Liver (tissue), 9 donors: ENCODE data around the gene ACTN1. TPM values are rescaled to one million over a fixed set of nuclear protein-coding genes. Genes with fewer than 3 reads are reported as not detected.
A peak's percentile ranks its signal among the peaks of the same experiment; 100 is the strongest.

Experiments used
- DNase-seq: peaks from one replicate; pipeline ENCODE4 v3.0.0-alpha.2; 2017; ENCODE audit warnings: low spot score
- H3K27ac ChIP-seq, 2 donors: one replicate each; pipeline ENCODE4 v1.7.0; 2013; ENCODE audit warnings: inconsistent platforms in 2 of 2, low read length in 2 of 2, control low read depth in 1 of 2, low read depth in 1 of 2, mild to moderate bottlenecking in 1 of 2
- H3K27me3 ChIP-seq, 4 donors: one replicate each; pipeline versions ENCODE4 v1.6.1 to v1.7.0; 2013; ENCODE audit warnings: low read length in 3 of 4, inconsistent platforms in 1 of 4, mild to moderate bottlenecking in 1 of 4, moderate library complexity in 1 of 4; ENCODE audit not compliant: control insufficient read depth in 4 of 4, insufficient read depth in 4 of 4
- H3K36me3 ChIP-seq, 4 donors: one replicate each; pipeline versions ENCODE4 v1.6.1 to v1.7.0; 2013; ENCODE audit warnings: low read length in 3 of 4, mild to moderate bottlenecking in 3 of 4, low read depth in 1 of 4, moderate library complexity in 1 of 4; ENCODE audit not compliant: control insufficient read depth in 4 of 4, insufficient read depth in 3 of 4
- H3K4me1 ChIP-seq, 4 donors: one replicate each; pipeline versions ENCODE4 v1.6.1 to v1.7.0; 2013; ENCODE audit warnings: low read length in 3 of 4, mild to moderate bottlenecking in 3 of 4, moderate library complexity in 1 of 4; ENCODE audit not compliant: control insufficient read depth in 4 of 4, insufficient read depth in 4 of 4
- H3K4me3 ChIP-seq, 3 donors: one replicate each; pipeline versions ENCODE4 v1.6.1 to v1.7.0; 2013; ENCODE audit warnings: low read length in 3 of 3, control low read depth in 1 of 3, low read depth in 1 of 3, mild to moderate bottlenecking in 1 of 3
- H3K9ac ChIP-seq, 2 donors: one replicate each; pipeline ENCODE4 v1.7.0; 2013; ENCODE audit warnings: low read length in 2 of 2, mild to moderate bottlenecking in 2 of 2, moderate library complexity in 2 of 2, control low read depth in 1 of 2, low read depth in 1 of 2
- H3K9me3 ChIP-seq, 4 donors: one replicate each; pipeline versions ENCODE4 v1.6.1 to v1.7.0; 2013; ENCODE audit warnings: low read length in 3 of 4; ENCODE audit not compliant: control insufficient read depth in 4 of 4
- EGR1 ChIP-seq, 2 donors: IDR thresholded peaks; 2 replicates each; pipeline ENCODE4 v1.6.1; 2016 to 2018; ENCODE audit warnings: antibody characterized with exemption in 2 of 2, low read depth in 2 of 2
- FOXA1 ChIP-seq: IDR thresholded peaks from 2 replicates; pipeline ENCODE4 v1.6.1; 2016; ENCODE audit warnings: antibody characterized with exemption
- FOXA2 ChIP-seq: IDR thresholded peaks from 2 replicates; pipeline ENCODE4 v1.6.1; 2016; ENCODE audit warnings: antibody characterized with exemption
- GABPA ChIP-seq, 2 donors: IDR thresholded peaks in 1 of 2; conservative IDR thresholded peaks in 1 of 2; 2 replicates each; pipeline ENCODE4 v1.6.1; 2016; ENCODE audit warnings: antibody characterized with exemption in 2 of 2, mild to moderate bottlenecking in 1 of 2, moderate library complexity in 1 of 2
- HNF4A ChIP-seq, 2 donors: conservative IDR thresholded peaks; 2 replicates each; pipeline ENCODE4 v1.6.1; 2016; ENCODE audit warnings: antibody characterized with exemption in 2 of 2, mild to moderate bottlenecking in 2 of 2
- HNF4G ChIP-seq: IDR thresholded peaks from 2 replicates; pipeline ENCODE4 v1.6.1; 2016; ENCODE audit warnings: antibody characterized with exemption
- JUND ChIP-seq, 2 donors: IDR thresholded peaks; 2 replicates each; pipeline ENCODE4 v1.6.1; 2016; ENCODE audit warnings: antibody characterized with exemption in 2 of 2
- NR2F2 ChIP-seq: IDR thresholded peaks from 2 replicates; pipeline ENCODE4 v1.6.1; 2016; ENCODE audit warnings: antibody characterized with exemption
- RAD21 ChIP-seq, 2 donors: IDR thresholded peaks; 2 replicates each; pipeline ENCODE4 v1.6.1; 2016; ENCODE audit warnings: antibody characterized with exemption in 2 of 2, mild to moderate bottlenecking in 2 of 2
- SP1 ChIP-seq: IDR thresholded peaks from 2 replicates; pipeline ENCODE4 v1.6.1; 2018; ENCODE audit warnings: antibody characterized with exemption, mild to moderate bottlenecking
- TAF1 ChIP-seq: conservative IDR thresholded peaks from 2 replicates; pipeline ENCODE4 v1.6.1; 2016; ENCODE audit warnings: antibody characterized with exemption, mild to moderate bottlenecking
- YY1 ChIP-seq: IDR thresholded peaks from 2 replicates; pipeline ENCODE4 v1.6.1; 2016; ENCODE audit warnings: antibody characterized with exemption, mild to moderate bottlenecking
- WGBS: extraction: QIAGEN DNeasy Blood & Tissue Kit; methylation state at CpG from one replicate; pipeline ENCODE4 v1.1.7; 2013; 5-methylcytosine and 5-hydroxymethylcytosine counted together
- polyA plus RNA-seq, 2 donors: library from polyadenylated mRNA; stranded (reverse) in 1 of 2; unstranded in 1 of 2; fragments of 200-250 nt in 1 of 2; fragments of >200 nt in 1 of 2; fragmentation: Nextera tagmentation in 1 of 2; extraction: Ambion mirVana in 1 of 2; gene quantifications; one replicate each; pipeline versions ENCODE4 v1.2.1 to v1.2.3, GENCODE V29; 2013 to 2015
- total RNA-seq, 2 donors: library from RNA; depleted of rRNA; stranded (reverse); fragments of >200 nt; gene quantifications; one replicate each; pipeline ENCODE4 v1.2.3, GENCODE V29; 2014
- TF ChIP-seq, protein P1 (sequence below): fragments of 150-350 bp; IDR thresholded peaks from 2 replicates; pipeline ENCODE4 v1.5.1; 2017; ENCODE audit warnings: improper control_type of control experiment, low read depth, low read length; ENCODE audit not compliant: missing input control
- TF ChIP-seq, protein P2 (sequence below): IDR thresholded peaks from 2 replicates; pipeline ENCODE4 v1.6.1; 2016; ENCODE audit warnings: antibody characterized with exemption, mild to moderate bottlenecking
- TF ChIP-seq, protein P3 (sequence below): IDR thresholded peaks from 2 replicates; pipeline ENCODE4 v1.6.1; 2016; ENCODE audit warnings: antibody characterized with exemption
- donor health status: healthy.
- donor health status: healthy.
- donor health status: healthy.
- donor health status: healthy.
- donor health status: healthy.

The ACTN1 gene
- total and polyA plus RNA-seq, 4 donors, result 36.2 to 100 (median 63.1) TPM

DNA sequence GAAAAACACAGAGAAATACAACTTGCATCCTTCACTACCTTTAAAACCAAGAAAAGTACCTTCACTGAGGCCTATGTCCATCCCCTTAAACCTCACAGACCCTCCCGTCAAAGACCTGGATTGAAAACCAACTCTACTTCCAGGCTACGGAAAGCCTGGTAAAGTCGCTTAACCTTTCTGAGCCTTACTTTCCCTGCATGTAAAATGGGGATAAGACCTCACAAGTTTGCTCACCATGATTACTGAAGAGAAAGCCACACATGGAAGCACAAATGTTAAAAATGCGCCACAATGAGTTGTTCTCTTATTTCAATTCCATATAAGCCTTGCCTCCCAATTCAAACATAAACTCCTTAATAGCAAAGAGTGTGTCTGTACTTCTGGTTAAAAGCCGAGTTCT, 8.4 kb downstream of the ACTN1 start:
- peaks cover 0 to 5% (median 3%) of the 10 kb centered on the region in 4 donors for H3K36me3 ChIP-seq
- H3K4me3 ChIP-seq, result no peak overlapping the region
- no peak for DNase-seq
- H3K27ac ChIP-seq, result peak overlapping the region in 1 of 2 donors; percentile 15
- peaks cover 21 to 53% (median 38%) of the 10 kb centered on the region in 4 donors for H3K4me1 ChIP-seq
- H3K27me3 ChIP-seq, result no peaks in the 10 kb centered on the region
- H3K9me3 ChIP-seq, result no peaks in the 10 kb centered on the region
- 93% methylated on average over 5 of the region's 5 CpGs for whole genome bisulfite sequencing
- TF ChIP-seq, protein P1, sequence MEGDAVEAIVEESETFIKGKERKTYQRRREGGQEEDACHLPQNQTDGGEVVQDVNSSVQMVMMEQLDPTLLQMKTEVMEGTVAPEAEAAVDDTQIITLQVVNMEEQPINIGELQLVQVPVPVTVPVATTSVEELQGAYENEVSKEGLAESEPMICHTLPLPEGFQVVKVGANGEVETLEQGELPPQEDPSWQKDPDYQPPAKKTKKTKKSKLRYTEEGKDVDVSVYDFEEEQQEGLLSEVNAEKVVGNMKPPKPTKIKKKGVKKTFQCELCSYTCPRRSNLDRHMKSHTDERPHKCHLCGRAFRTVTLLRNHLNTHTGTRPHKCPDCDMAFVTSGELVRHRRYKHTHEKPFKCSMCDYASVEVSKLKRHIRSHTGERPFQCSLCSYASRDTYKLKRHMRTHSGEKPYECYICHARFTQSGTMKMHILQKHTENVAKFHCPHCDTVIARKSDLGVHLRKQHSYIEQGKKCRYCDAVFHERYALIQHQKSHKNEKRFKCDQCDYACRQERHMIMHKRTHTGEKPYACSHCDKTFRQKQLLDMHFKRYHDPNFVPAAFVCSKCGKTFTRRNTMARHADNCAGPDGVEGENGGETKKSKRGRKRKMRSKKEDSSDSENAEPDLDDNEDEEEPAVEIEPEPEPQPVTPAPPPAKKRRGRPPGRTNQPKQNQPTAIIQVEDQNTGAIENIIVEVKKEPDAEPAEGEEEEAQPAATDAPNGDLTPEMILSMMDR, result no peak
- no peak for TF ChIP-seq YY1
- TF ChIP-seq NR2F2, result no peak
- no peak for TF ChIP-seq HNF4A (conservative IDR thresholded peaks at IDR 0.05)
- TF ChIP-seq, protein P2, sequence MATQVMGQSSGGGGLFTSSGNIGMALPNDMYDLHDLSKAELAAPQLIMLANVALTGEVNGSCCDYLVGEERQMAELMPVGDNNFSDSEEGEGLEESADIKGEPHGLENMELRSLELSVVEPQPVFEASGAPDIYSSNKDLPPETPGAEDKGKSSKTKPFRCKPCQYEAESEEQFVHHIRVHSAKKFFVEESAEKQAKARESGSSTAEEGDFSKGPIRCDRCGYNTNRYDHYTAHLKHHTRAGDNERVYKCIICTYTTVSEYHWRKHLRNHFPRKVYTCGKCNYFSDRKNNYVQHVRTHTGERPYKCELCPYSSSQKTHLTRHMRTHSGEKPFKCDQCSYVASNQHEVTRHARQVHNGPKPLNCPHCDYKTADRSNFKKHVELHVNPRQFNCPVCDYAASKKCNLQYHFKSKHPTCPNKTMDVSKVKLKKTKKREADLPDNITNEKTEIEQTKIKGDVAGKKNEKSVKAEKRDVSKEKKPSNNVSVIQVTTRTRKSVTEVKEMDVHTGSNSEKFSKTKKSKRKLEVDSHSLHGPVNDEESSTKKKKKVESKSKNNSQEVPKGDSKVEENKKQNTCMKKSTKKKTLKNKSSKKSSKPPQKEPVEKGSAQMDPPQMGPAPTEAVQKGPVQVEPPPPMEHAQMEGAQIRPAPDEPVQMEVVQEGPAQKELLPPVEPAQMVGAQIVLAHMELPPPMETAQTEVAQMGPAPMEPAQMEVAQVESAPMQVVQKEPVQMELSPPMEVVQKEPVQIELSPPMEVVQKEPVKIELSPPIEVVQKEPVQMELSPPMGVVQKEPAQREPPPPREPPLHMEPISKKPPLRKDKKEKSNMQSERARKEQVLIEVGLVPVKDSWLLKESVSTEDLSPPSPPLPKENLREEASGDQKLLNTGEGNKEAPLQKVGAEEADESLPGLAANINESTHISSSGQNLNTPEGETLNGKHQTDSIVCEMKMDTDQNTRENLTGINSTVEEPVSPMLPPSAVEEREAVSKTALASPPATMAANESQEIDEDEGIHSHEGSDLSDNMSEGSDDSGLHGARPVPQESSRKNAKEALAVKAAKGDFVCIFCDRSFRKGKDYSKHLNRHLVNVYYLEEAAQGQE, result no peak
- TF ChIP-seq, protein P3, sequence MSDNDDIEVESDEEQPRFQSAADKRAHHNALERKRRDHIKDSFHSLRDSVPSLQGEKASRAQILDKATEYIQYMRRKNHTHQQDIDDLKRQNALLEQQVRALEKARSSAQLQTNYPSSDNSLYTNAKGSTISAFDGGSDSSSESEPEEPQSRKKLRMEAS, result no peak
- no peak for TF ChIP-seq JUND (IDR thresholded peaks at IDR 0.05)
- no peak for TF ChIP-seq FOXA2
- TF ChIP-seq GABPA (IDR thresholded peaks at IDR 0.05 in 1 of 2, conservative IDR thresholded peaks at IDR 0.05 in 1 of 2), result no peak
- no peak for TF ChIP-seq TAF1
- TF ChIP-seq EGR1 (IDR thresholded peaks at IDR 0.05; ENCODE audit: low read depth in 2 of 2), result no peak
- no peak for TF ChIP-seq RAD21 (IDR thresholded peaks at IDR 0.05)
- no peak for TF ChIP-seq FOXA1
- TF ChIP-seq HNF4G, result no peak
- no peak overlapping the region for H3K9ac ChIP-seq

DNA sequence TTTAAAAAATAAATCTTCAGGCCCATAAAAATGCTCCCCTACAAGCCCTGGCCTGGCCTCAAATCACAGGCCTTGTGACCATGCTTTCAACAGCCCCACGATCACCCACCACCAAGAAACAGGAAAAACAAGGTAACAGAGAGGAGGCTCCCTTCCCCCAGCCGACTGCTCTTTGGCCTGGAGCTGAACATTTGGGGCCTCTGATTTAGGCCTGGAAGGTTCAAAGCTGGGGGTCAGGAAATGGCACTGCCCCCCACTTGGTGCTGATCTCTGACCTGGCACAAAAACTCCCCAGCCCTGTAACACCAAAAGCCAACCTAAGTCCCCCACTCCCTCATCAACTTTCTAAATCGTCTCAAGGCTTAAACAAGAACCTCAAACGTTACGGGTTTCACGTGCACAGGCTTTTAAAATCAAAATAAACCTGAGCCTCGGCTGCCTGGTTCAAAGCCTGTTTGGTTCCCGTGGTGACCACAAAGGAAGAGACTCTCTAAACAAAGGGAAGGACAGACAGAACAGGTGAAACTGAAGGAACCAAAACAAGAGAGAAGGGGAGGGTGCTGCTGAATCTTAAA, 9.0 kb downstream of the ACTN1 start:
- Histone ChIP-seq H3K9ac (no peak overlapping the region), H3K36me3 (peaks cover 0 to 5% (median 3%) of the 10 kb centered on the region in 4 donors), H3K4me1 (peaks cover 22 to 53% (median 37%) of the 10 kb centered on the region in 4 donors), H3K27ac (peak overlapping the region in 1 of 2 donors; percentile 15), H3K27me3 (no peaks in the 10 kb centered on the region), H3K4me3 (no peak overlapping the region), H3K9me3 (no peaks in the 10 kb centered on the region)
- 64% methylated on average over 8 of the region's 8 CpGs for WGBS
- TF ChIP-seq EGR1 (IDR thresholded peaks at IDR 0.05; ENCODE audit: low read depth in 2 of 2), result no peak
- no peak for TF ChIP-seq HNF4G
- TF ChIP-seq TAF1, result no peak
- TF ChIP-seq SP1, result no peak
- no peak for DNase-seq
